Heart left ventricle (tissue), 13 donors: ENCODE measurements around the gene UBR1.

ENCODE experiments used
- CTCF ChIP-seq, 12 donors: fragments of 200-600 bp; sonication (generic) in 4 of 12; IDR thresholded peaks; one replicate each; pipeline versions ENCODE4 v1.5.0 to v1.8.0; 2018 to 2022; ENCODE audit warnings: antibody characterized with exemption in 12 of 12, mild to moderate bottlenecking in 5 of 12
- POLR2A ChIP-seq, 2 donors: fragments of 450-650 bp; IDR thresholded peaks; one replicate each; pipeline ENCODE4 v1.6.1; 2017; ENCODE audit warnings: antibody characterized with exemption in 2 of 2, mild to moderate bottlenecking in 2 of 2, moderate library complexity in 2 of 2
- donor health status: ischemic (EF 13 %, LVEDD 7.1; RV severe dilation, severe dysfunction).
- donor health status: DM: no; HTN: yes; CAD: no.
- donor health status: DM: no; HTN: no; CAD: no.
- donor health status: ischemic (EF 25% LVEDD 6.9; RV normal size, moderate dysfunction).
- donor health status: ischemic (EF 25% LVEDD 5.7; RV mildly dilated, moderate dysfunction).
- donor health status: ischemic (EF 35%, LVEDD 5.7; RV mildly dilated, moderate dysfunction).
- donor health status: nonischemic (EF 11% LVEDD 7.7; RV severe dilation, severe dysfunction).
- donor health status: DM: yes; HTN: yes; CAD: no.
- donor health status: PGD.
- donor health status: ischemic (EF 29% LVEDD 5.4; RV normal size, mild dysfunction).
- donor health status: nonischemic (EF 23%, LVEDD 6.1; RV moderate dilation, normal function).

GRCh38 chr15:43052860-43053259 is 53.0 kb downstream of the UBR1 start:
- TF ChIP-seq CTCF (IDR thresholded peaks at IDR 0.05) = no peak
- no peak for TF ChIP-seq POLR2A (IDR thresholded peaks at IDR 0.05)
